Activated naive CD8-positive, alpha-beta T cell treated with anti-CD3 and anti-CD28 coated beads, Interleukin-2, amount 10 ng/mL, durations not matched to agents 7 days and 5 days (primary cell): ENCODE data around the gene GRM4. TPM values are rescaled to one million over a fixed set of nuclear protein-coding genes. Genes with fewer than 3 reads are reported as not detected.

ENCODE experiments used
- ATAC-seq: fragments of 150-1000 bp; cut with Tn5 transposase; one replicate; pipeline ENCODE4 v1.10.0; 2021; ENCODE audit warnings: low read depth, moderate library complexity
- POLR2A ChIA-PET: fragments of 350-600 bp; sonication (Branson Sonifier 250); formaldehyde crosslinking; loops from one replicate; lab custom pipeline; 2021; ENCODE audit warnings: antibody characterized with exemption; lab: Charles Lee
- DNase-seq: peaks from one replicate; pipeline ENCODE4 v3.0.0; 2021
- H3K27ac Mint-ChIP-seq: one replicate; pipeline ENCODE4 v1.8.0; 2022; ENCODE audit warnings: mild to moderate bottlenecking, mixed read lengths
- H3K27me3 Mint-ChIP-seq: one replicate; pipeline ENCODE4 v1.8.0; 2022; ENCODE audit warnings: mild to moderate bottlenecking, moderate library complexity, mixed read lengths
- H3K36me3 Mint-ChIP-seq: one replicate; pipeline ENCODE4 v1.8.0; 2021; ENCODE audit warnings: mild to moderate bottlenecking, mixed read lengths
- H3K4me1 Mint-ChIP-seq: one replicate; pipeline ENCODE4 v1.8.0; 2021; ENCODE audit warnings: mixed read lengths
- H3K4me3 Mint-ChIP-seq: one replicate; pipeline ENCODE4 v1.8.0; 2022; ENCODE audit warnings: mild to moderate bottlenecking, moderate library complexity, mixed read lengths
- H3K9me3 Mint-ChIP-seq: one replicate; pipeline ENCODE4 v1.8.0; 2021; ENCODE audit warnings: mixed read lengths
- total RNA-seq, 2 experiments: library from RNA; stranded (reverse); gene quantifications; one replicate each; pipeline ENCODE4 v1.2.3, GENCODE V29; 2021

Gene GRM4
- total RNA-seq, 2 experiments from 2014 or later: 0.14 to 0.44 TPM

DNA sequence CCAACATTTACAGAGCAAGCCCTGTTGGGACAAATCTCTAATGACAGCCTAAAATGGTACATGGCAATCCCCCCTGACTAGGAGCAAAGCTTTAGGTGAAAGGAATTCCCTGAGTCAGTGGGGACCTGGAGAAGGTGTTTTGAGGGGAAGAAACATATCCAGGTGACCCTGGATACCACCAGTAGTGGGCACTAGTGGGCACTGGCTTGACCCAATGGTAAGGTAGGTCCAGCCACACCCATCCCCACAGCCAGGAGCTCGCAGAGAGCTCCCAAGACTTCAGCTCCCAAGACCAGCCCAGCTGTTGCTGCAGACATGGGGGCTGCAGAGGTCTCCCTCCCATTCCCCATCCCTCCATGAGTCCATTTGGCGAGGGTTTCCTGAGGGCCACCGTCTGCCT, 19.5 kb downstream of the GRM4 start:
- Mint-ChIP-seq H3K9me3 (no peaks in the 10 kb centered on the region), H3K36me3 (no peaks in the 10 kb centered on the region), H3K4me1 (no peaks in the 10 kb centered on the region), H3K27ac (no peak overlapping the region), H3K4me3 (no peak overlapping the region), H3K27me3 (peaks cover 13% of the 10 kb centered on the region)
- POLR2A ChIA-PET: no interaction called here
- DNase-seq: no peak
- no peak for ATAC-seq

DNA sequence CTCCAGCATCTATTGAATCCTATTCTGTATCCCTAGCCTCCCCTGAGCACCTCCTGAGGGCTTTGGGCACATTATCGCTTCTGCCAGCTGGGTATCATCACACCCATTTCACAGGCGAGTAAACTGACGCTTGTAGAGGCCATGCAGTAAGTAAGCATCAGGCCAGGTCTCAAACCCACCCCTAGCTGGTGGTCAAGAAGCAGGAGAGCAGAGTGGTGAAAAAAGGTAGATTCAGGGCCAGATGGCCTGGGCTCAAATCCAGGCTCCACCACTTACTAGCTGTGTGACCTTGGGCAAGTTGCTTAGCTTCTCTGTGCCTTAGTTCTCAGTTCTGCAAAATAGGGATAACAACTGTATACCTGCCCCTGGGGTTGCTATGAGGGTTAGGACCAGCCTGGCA, 19.9 kb downstream of the GRM4 start:
- H3K9me3 Mint-ChIP-seq: no peaks in the 10 kb centered on the region
- ATAC-seq (no peak), DNase-seq (no peak)
- H3K4me1 Mint-ChIP-seq: peaks cover 3% of the 10 kb centered on the region
- no peak overlapping the region for H3K27ac Mint-ChIP-seq
- no peak overlapping the region for H3K4me3 Mint-ChIP-seq
- H3K36me3 Mint-ChIP-seq: no peaks in the 10 kb centered on the region
- peaks cover 8% of the 10 kb centered on the region for H3K27me3 Mint-ChIP-seq
- POLR2A ChIA-PET: no interaction called here

DNA sequence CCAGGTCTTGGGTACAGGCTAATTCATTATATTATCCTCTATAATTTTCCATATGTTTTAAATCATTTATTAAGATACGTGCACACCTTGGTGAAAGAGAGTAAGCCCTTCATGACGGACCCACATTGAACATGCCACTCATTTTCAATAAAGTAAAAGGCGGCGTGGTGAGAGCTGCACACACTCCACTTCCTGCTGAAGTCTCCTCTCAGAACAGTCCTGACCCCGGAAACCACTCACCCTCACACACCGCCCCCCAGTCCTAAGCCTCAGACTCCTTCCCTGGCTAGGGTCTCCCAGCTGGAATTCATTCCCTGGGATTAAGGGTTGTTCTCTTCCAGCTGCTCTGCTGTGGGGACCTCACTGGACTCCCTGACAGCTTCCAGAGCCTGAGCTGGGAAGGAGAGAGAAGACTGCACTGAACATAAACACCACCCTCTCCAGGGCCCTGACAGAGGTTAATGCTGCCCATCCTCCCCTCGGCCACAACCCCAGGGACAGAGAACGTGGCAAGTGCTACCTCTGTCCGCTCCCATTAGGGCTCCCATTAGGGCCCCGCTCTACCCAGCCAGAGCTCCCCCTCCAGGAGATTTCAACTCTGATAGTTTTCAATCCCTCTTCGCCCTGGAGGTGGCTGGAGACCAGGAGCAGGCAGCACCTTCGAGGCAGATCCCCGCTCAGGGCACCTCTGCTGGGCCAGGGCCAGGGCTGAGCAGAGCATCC, 24.8 kb downstream of the GRM4 start:
- DNase-seq: no peak
- POLR2A ChIA-PET: no interaction called here
- peaks cover 8% of the 10 kb centered on the region for H3K4me1 Mint-ChIP-seq
- peaks cover 5% of the 10 kb centered on the region for H3K27me3 Mint-ChIP-seq
- peak; percentile 62 for ATAC-seq
- H3K4me3 Mint-ChIP-seq: no peak overlapping the region
- H3K36me3 Mint-ChIP-seq: peaks cover 1% of the 10 kb centered on the region
- H3K9me3 Mint-ChIP-seq: no peaks in the 10 kb centered on the region
- no peak overlapping the region for H3K27ac Mint-ChIP-seq

DNA sequence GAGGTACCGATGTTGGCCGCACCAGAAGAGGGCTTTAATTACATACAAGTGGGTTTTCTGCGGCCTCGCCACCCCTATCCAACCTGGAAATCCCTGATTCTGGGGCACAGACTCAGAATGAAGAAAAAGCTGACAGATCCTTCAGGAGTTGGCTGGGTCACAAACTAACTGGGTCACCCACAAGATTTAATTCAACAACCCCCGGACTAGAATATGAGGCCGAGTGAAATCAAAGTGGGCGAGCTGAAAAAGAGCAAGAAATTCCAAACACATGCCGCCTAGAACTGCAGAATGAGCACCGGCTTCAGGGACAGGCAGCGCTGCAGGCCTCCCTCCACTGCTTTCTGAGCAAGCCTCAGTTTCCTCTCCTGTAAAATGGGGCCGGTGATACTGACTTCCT, 30.0 kb downstream of the GRM4 start:
- ATAC-seq (no peak), DNase-seq (no peak)
- Mint-ChIP-seq H3K9me3 (no peaks in the 10 kb centered on the region), H3K27ac (no peak overlapping the region), H3K4me1 (peaks cover 4% of the 10 kb centered on the region), H3K36me3 (peaks cover 1% of the 10 kb centered on the region), H3K4me3 (no peak overlapping the region), H3K27me3 (peaks cover 5% of the 10 kb centered on the region)
- POLR2A ChIA-PET: interaction anchor here (0.6 kb wide), 1 partner anchor 47 kb away, joined by 5 read pairs; no protein-coding TSS in a partner anchor

DNA sequence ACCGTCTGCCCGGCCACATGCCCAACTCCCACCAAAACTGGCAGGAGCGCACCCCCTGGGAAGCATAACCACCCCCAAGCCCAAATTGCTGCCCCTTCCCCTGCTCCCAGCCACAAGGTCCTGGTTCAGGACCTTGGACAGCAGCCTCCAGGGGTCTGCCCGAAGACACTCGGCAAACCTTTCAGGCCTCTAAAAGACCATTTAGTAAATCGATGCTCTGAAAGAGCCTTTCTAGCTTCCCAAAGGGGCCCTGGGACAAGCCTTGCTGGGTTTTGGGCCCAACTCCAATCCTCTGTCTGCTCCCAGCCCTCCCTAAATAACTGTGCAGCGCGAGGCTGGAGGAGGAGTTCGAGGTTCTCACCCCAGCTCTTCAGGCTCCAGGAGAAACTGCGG, 30.5 kb downstream of the GRM4 start:
- Mint-ChIP-seq H3K4me3 (no peak overlapping the region), H3K4me1 (peaks cover under 1% of the 10 kb centered on the region), H3K9me3 (no peaks in the 10 kb centered on the region), H3K36me3 (peaks cover 1% of the 10 kb centered on the region), H3K27me3 (peaks cover 5% of the 10 kb centered on the region), H3K27ac (no peak overlapping the region)
- DNase-seq: peak; percentile 49
- no peak for ATAC-seq
- POLR2A ChIA-PET: no interaction called here

DNA sequence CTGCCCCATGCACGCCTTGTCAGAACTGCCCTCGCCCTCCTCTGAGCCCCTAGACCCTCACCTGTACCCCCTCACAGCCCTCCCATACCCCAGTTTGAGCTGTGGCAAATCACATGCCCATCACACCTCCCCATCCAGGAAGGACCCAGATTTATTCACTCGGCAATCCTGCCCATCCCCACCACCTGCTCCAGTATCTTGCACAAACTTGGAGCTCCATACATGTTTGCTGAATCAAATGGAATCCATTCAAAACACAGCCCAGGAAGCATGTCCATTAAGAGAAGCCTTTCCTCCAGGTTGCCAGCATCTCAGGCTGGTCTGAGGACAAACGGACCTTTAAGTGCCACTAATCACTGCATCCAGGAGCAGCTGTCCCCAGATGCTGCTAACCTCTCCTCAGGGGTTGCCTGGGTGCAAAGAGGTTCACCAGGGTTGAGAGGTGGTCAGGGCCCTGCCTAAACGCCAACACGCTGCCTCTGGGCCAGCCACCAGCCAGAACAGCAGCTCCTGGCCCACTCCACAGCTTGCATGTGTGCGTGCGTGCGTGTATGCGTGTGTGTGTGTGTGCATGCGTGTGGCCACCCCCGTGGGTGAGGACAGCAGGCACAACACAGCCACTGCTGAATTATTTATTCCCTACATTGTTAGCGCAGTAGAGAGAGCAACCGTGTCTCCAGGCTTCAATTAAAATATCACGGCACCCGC, 31.0 kb downstream of the GRM4 start:
- POLR2A ChIA-PET: no interaction called here
- ATAC-seq (no peak), DNase-seq (no peak)
- Mint-ChIP-seq H3K36me3 (peaks cover 1% of the 10 kb centered on the region), H3K27ac (no peak overlapping the region), H3K27me3 (peaks cover 6% of the 10 kb centered on the region), H3K4me3 (no peak overlapping the region), H3K4me1 (no peaks in the 10 kb centered on the region), H3K9me3 (no peaks in the 10 kb centered on the region)

DNA sequence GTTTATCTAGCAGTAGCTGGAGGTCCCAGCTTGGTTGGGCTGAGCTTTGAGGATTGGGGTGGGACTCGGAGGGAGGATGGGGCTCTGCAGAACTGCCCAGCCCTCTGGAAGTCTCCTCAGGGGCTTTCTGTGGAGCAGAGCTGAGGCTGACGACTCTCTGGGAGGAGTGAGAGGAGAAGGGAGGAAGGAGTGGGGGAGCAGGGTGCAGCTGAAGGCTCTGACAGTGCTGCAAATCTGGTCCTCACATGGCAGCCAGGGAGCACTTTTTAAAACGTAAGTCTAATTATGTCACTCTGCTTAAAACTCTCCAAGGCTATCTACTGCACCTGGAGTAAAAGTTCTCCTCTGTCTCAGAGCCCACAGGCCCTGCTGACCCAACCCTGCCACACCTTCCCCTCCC, 32.4 kb downstream of the GRM4 start:
- DNase-seq (no peak), ATAC-seq (no peak)
- Mint-ChIP-seq H3K36me3 (peaks cover 1% of the 10 kb centered on the region), H3K4me3 (no peak overlapping the region), H3K9me3 (no peaks in the 10 kb centered on the region), H3K27ac (no peak overlapping the region), H3K27me3 (peaks cover 9% of the 10 kb centered on the region), H3K4me1 (no peaks in the 10 kb centered on the region)
- POLR2A ChIA-PET: no interaction called here

DNA sequence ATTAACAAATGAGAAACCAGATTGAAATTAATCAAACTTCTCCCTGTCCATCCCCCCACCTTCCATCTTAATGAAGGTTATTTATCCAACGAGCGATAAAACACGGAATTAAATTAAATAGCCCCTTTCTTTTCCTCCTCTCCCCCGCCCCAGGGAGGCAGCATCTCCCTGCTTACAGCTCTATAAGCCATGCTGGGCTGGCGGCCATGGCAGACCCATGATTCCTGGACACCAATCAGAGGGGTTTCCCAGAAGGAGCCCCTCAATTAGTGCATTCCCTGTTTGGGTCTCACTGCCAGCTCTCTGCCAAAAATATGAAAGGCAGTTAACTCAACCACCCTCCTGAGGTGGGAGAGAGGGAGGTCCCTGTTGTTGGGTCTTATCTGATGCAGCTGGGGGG, 33.8 kb downstream of the GRM4 start:
- DNase-seq: no peak
- H3K36me3 Mint-ChIP-seq: no peaks in the 10 kb centered on the region
- H3K27ac Mint-ChIP-seq: no peak overlapping the region
- H3K4me1 Mint-ChIP-seq: no peaks in the 10 kb centered on the region
- no peak for ATAC-seq
- H3K9me3 Mint-ChIP-seq: no peaks in the 10 kb centered on the region
- POLR2A ChIA-PET: no interaction called here
- H3K4me3 Mint-ChIP-seq: no peak overlapping the region
- peaks cover 6% of the 10 kb centered on the region for H3K27me3 Mint-ChIP-seq

DNA sequence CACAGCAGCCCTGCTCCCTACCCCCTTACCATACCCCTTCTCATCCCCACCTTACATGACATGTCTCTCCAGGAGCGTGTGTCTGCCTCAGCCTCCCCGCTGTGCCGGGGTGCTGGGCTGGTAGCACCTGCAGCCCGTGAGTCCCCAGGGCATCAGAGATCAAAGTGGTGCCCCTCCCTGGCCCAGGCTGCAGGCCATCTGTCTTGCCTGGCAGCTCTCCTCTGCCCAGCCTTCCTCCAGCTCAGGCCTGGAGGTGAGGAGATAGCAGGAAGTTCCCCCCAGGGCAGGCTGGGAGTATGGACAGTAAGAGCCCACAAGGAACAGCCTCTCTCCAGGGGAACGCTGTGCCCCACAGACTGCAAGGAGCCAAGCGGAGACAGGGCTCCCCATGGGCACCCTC, 35.3 kb downstream of the GRM4 start:
- ATAC-seq: no peak
- no peaks in the 10 kb centered on the region for H3K36me3 Mint-ChIP-seq
- POLR2A ChIA-PET: no interaction called here
- no peaks in the 10 kb centered on the region for H3K4me1 Mint-ChIP-seq
- peaks cover 4% of the 10 kb centered on the region for H3K27me3 Mint-ChIP-seq
- no peak overlapping the region for H3K27ac Mint-ChIP-seq
- no peak for DNase-seq
- H3K9me3 Mint-ChIP-seq: no peaks in the 10 kb centered on the region
- no peak overlapping the region for H3K4me3 Mint-ChIP-seq

DNA sequence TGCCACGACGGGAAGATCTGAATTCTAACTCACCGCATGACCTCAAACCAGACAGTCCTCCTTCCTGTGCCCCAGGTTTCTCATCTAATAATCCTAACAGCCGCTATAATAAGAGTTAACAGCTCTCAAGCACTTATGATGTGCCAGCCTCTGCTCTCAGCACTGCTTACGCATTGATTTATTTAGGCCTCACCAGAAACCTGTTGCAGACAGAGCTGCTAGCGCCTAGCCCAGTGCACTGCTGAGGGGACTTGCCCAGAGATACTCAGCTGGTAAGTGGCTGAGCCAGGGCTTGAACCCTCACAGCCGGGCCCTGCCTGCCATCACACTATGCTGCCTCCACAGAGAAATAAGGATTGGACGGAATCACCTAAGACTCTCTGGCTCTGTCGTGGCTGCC, 37.7 kb downstream of the GRM4 start:
- Mint-ChIP-seq H3K27ac (no peak overlapping the region), H3K4me1 (no peaks in the 10 kb centered on the region), H3K4me3 (no peak overlapping the region), H3K27me3 (peaks cover 6% of the 10 kb centered on the region), H3K9me3 (no peaks in the 10 kb centered on the region), H3K36me3 (no peaks in the 10 kb centered on the region)
- DNase-seq: no peak
- ATAC-seq: no peak
- POLR2A ChIA-PET: no interaction called here

DNA sequence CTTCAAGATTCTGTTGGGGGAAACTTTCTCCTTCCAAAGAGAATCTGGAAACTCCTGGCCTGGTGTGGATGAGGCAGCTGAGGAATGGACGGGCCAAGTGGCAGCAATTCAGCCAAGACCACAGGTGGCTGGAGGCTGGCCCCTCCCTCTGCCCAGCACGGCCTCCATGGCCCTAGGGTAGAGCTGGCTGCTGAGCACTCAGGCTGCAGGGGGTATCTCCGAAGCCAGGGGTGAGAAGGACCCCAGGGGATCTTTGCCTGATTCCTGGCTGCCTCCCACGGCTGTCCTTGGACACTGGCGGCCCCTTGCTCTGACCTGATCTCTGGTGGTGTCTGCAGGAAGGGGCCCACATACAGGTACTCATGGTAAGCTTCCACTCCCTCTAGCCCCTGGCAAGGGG, 39.0 kb downstream of the GRM4 start:
- Mint-ChIP-seq H3K27me3 (peaks cover 8% of the 10 kb centered on the region), H3K4me1 (no peaks in the 10 kb centered on the region), H3K4me3 (no peak overlapping the region), H3K27ac (no peak overlapping the region), H3K9me3 (no peaks in the 10 kb centered on the region), H3K36me3 (no peaks in the 10 kb centered on the region)
- ATAC-seq: no peak
- DNase-seq: no peak
- POLR2A ChIA-PET: no interaction called here

DNA sequence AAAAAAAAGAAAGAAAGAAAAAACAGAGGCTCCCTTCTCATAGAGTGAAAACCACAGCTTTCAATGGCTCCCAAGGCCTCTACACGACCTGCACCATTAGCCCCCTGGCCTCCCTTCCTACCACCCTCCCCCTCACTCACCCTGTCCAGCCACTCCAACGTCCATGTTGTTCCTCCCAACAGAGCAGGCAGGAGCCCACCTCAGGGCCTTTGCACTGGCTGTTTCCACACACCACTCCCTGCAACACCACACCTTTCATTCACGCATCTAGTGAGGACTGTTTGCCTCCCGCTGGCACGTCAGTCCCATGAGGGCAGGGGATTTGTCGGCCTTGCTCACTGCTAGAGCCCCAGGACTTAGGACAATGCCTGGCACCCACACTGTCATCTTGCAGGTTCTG, 39.5 kb downstream of the GRM4 start:
- Mint-ChIP-seq H3K36me3 (no peaks in the 10 kb centered on the region), H3K4me3 (no peak overlapping the region), H3K27ac (no peak overlapping the region), H3K9me3 (no peaks in the 10 kb centered on the region), H3K4me1 (no peaks in the 10 kb centered on the region), H3K27me3 (peaks cover 8% of the 10 kb centered on the region)
- POLR2A ChIA-PET: no interaction called here
- ATAC-seq (no peak), DNase-seq (no peak)

DNA sequence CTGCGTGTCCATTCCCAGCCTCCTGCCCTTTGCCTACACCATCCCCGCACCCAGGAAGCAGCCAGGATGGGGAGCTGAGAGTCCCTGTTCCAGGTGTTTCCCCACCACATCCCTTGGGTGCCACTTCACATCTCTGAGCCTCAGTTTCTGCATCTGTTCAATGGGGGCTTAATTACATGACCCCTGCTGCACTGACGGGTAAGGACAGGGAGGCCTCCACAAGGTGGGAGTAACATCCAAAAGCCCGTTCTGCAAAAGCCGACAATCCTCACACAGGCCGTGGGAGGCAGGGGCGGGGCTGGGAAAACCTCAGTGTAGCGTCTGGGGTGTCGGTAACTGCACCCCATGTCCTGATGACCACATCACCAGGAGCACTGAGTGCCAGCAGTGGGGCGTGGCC, 41.3 kb downstream of the GRM4 start:
- H3K27ac Mint-ChIP-seq: no peak overlapping the region
- DNase-seq (no peak), ATAC-seq (no peak)
- H3K36me3 Mint-ChIP-seq: no peaks in the 10 kb centered on the region
- POLR2A ChIA-PET: no interaction called here
- H3K9me3 Mint-ChIP-seq: no peaks in the 10 kb centered on the region
- H3K4me3 Mint-ChIP-seq: no peak overlapping the region
- peaks cover 5% of the 10 kb centered on the region for H3K27me3 Mint-ChIP-seq
- H3K4me1 Mint-ChIP-seq: no peaks in the 10 kb centered on the region

DNA sequence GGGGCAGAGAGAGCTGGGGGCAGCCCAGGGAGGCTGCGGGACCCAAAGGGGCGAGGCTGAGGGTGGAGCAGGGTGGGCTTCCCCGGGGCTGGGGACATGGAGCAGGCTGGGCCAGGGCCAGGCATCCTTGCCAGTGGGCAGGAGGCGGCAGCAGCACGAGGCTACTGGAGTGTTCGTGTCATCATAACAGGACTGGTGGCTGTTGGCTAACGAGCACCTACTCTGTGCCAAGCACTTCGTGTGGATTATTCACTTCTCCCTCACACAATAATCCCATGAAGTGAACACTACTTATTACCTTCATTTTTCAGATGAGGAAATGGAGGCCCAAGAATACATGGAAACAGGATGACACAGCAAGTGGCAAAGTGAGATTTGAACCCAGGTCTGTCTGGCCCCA, 41.7 kb downstream of the GRM4 start:
- no peaks in the 10 kb centered on the region for H3K36me3 Mint-ChIP-seq
- no peak overlapping the region for H3K4me3 Mint-ChIP-seq
- peaks cover 4% of the 10 kb centered on the region for H3K27me3 Mint-ChIP-seq
- no peaks in the 10 kb centered on the region for H3K4me1 Mint-ChIP-seq
- no peak overlapping the region for H3K27ac Mint-ChIP-seq
- H3K9me3 Mint-ChIP-seq: no peaks in the 10 kb centered on the region
- POLR2A ChIA-PET: no interaction called here
- DNase-seq (no peak), ATAC-seq (no peak)
